Natural killer cell (primary cell): Measurements from ENCODE around the gene FBP1. TPM values are rescaled to one million over a fixed set of nuclear protein-coding genes. Genes with fewer than 3 reads are reported as not detected.

Experiments
- ATAC-seq, 3 donors: fragments of 150-1000 bp in 2 of 3; fragments of 200-7000 bp in 1 of 3; cut with Tn5 transposase; 1 replicate in 1 of 3; 2 replicates in 2 of 3; pipeline ENCODE4 v1.10.0; 2021; ENCODE audit warnings: mild to moderate bottlenecking in 2 of 3, moderate library complexity in 2 of 3
- DNase-seq, 2 donors: peaks; one replicate each; pipeline versions ENCODE4 v3.0.0 to v3.0.0-alpha.2; 2013 to 2021; ENCODE audit warnings: mixed read lengths in 1 of 2
- H3K27ac ChIP-seq: one replicate; pipeline ENCODE4 v1.5.1; 2013; ENCODE audit warnings: mild to moderate bottlenecking, low read length
- H3K27me3 ChIP-seq: one replicate; pipeline ENCODE4 v1.6.1; 2013; ENCODE audit warnings: low read length; ENCODE audit not compliant: control insufficient read depth, insufficient read depth
- H3K36me3 ChIP-seq: one replicate; pipeline ENCODE4 v1.6.1; 2013; ENCODE audit warnings: low read length; ENCODE audit not compliant: control insufficient read depth, insufficient read depth
- H3K4me1 ChIP-seq: one replicate; pipeline ENCODE4 v1.6.1; 2013; ENCODE audit warnings: low read length; ENCODE audit not compliant: control insufficient read depth, insufficient read depth
- H3K4me3 ChIP-seq: one replicate; pipeline ENCODE4 v1.5.1; 2013; ENCODE audit warnings: low read length
- H3K9me3 ChIP-seq: one replicate; pipeline ENCODE4 v1.6.1; 2013; ENCODE audit warnings: low read length; ENCODE audit not compliant: control insufficient read depth, insufficient read depth
- H3K27ac Mint-ChIP-seq, 2 donors: one replicate each; pipeline ENCODE4 v1.8.0; 2022; ENCODE audit warnings: mild to moderate bottlenecking in 2 of 2, mixed read lengths in 2 of 2, moderate library complexity in 1 of 2
- H3K27me3 Mint-ChIP-seq, 2 donors: one replicate each; pipeline ENCODE4 v1.8.0; 2022; ENCODE audit warnings: low read depth in 2 of 2, mixed read lengths in 2 of 2
- H3K36me3 Mint-ChIP-seq: one replicate; pipeline ENCODE4 v1.8.0; 2022; ENCODE audit warnings: mixed read lengths
- H3K4me1 Mint-ChIP-seq, 2 donors: one replicate each; pipeline ENCODE4 v1.8.0; 2022; ENCODE audit warnings: mixed read lengths in 2 of 2
- H3K4me3 Mint-ChIP-seq: one replicate; pipeline ENCODE4 v1.8.0; 2022; ENCODE audit warnings: mild to moderate bottlenecking, moderate library complexity, mixed read lengths
- H3K9me3 Mint-ChIP-seq, 2 donors: one replicate each; pipeline ENCODE4 v1.8.0; 2022; ENCODE audit warnings: mixed read lengths in 2 of 2
- WGBS: methylation state at CpG from one replicate; pipeline ENCODE4 v1.1.7; 2013; ENCODE audit warnings: missing lambda C conversion rate; ENCODE audit not compliant: insufficient coverage; 5-methylcytosine and 5-hydroxymethylcytosine counted together
- intact Hi-C: fragments of 100-400 bp; cut with micrococcal nuclease; formaldehyde crosslinking; loops from one replicate; pipeline ENCODE4 v1.14.2; 2022
- total RNA-seq, 4 donors: library from RNA; stranded (reverse); fragments of 120-200 nt in 1 of 4; gene quantifications; one replicate each; pipeline versions ENCODE4 v1.2.3 to v1.2.4, GENCODE V29; 2013 to 2022
- TF ChIP-seq, protein P1 (sequence below): fragments of 200-600 bp; IDR thresholded peaks from one replicate; pipeline ENCODE4 v1.8.0; 2022; ENCODE audit warnings: antibody characterized with exemption

Gene FBP1
- total RNA-seq, 3 donors from 2014 or later (not counting 1 experiment from before 2014, with no cell fraction given): 14.0 to 17.0 (median 15.5) TPM

DNA sequence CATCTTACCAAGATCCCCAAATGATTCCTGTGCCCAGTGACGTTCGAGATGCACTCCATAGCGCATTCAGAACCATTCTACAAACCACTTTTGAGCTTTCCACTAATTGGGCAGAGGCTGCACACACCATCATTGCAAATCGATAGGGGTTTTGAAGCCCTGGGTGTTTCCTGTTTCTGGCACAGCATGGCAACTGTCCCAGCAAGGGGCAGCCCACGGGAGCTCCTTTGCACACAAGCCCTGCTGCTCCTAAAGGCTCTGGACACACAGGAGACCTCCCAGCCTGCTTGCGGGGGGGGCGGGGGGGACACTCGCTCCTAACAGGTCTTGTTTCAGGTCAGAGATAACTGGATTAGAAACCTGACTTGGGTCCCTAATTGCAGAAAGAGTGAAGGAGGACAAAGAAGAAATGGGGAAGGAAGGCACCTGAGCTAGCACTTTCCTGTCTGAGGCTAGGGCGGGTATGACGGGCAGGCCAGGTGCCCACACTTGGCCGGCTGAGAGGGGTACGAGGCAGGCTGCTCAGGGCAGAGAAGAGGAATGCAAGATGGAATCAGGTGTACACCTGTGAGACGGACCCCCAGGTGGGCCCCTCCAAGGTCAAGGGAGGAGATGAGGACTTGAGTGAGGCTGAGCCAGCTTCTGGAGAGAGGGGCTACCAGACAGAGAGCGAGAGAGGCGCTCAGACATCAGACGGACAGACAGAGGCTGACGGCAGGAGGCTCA lies 820 bp downstream of the FBP1 start:
- H3K4me3 ChIP-seq: peak overlapping the region; percentile 52
- Mint-ChIP-seq H3K4me1 (peaks cover 25 to 30% of the 10 kb centered on the region in 2 donors), H3K4me3 (peak overlapping the region; percentile 91), H3K27ac (peak overlapping the region; percentile 55 to 93), H3K27me3 (no peaks in the 10 kb centered on the region), H3K9me3 (no peaks in the 10 kb centered on the region), H3K36me3 (no peaks in the 10 kb centered on the region)
- no peaks in the 10 kb centered on the region for H3K9me3 ChIP-seq
- intact Hi-C loops: no loop called here
- H3K27ac ChIP-seq: peak overlapping the region; percentile 40
- ATAC-seq (no peak), DNase-seq (no peak)
- TF ChIP-seq, protein P1, sequence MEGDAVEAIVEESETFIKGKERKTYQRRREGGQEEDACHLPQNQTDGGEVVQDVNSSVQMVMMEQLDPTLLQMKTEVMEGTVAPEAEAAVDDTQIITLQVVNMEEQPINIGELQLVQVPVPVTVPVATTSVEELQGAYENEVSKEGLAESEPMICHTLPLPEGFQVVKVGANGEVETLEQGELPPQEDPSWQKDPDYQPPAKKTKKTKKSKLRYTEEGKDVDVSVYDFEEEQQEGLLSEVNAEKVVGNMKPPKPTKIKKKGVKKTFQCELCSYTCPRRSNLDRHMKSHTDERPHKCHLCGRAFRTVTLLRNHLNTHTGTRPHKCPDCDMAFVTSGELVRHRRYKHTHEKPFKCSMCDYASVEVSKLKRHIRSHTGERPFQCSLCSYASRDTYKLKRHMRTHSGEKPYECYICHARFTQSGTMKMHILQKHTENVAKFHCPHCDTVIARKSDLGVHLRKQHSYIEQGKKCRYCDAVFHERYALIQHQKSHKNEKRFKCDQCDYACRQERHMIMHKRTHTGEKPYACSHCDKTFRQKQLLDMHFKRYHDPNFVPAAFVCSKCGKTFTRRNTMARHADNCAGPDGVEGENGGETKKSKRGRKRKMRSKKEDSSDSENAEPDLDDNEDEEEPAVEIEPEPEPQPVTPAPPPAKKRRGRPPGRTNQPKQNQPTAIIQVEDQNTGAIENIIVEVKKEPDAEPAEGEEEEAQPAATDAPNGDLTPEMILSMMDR: no peak
- peaks cover 21% of the 10 kb centered on the region for H3K4me1 ChIP-seq
- 55% methylated on average over 17 of the region's 17 CpGs for WGBS
- no peaks in the 10 kb centered on the region for H3K27me3 ChIP-seq
- no peaks in the 10 kb centered on the region for H3K36me3 ChIP-seq

DNA sequence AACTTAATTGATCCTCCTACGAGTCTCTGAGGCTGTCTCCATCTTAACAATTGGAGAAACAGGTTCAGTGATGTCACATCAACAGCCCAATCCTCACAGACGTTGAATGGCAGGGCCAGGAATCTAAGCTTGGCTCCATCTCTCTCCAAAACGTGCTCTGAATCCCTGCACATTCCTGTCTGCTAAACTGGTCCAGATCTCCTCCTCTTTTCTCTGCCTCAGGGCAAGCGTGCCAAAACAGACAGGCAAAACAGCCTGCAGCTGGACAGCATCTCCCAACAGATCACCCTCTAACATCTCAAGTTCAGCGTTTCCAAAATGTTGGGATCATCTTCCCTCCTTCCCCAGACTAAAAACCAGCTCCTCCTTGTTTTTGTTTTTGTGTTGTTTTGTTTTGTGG lies 6.6 kb downstream of the FBP1 start:
- no peak overlapping the region for H3K4me3 Mint-ChIP-seq
- no peaks in the 10 kb centered on the region for H3K36me3 ChIP-seq
- no peak for DNase-seq
- no peak overlapping the region for H3K27ac Mint-ChIP-seq
- 82% methylated on average over 4 of the region's 5 CpGs for WGBS
- H3K4me3 ChIP-seq: no peak overlapping the region
- no peaks in the 10 kb centered on the region for H3K27me3 ChIP-seq
- no peak for ATAC-seq
- no peaks in the 10 kb centered on the region for H3K36me3 Mint-ChIP-seq
- H3K4me1 Mint-ChIP-seq: no peaks in the 10 kb centered on the region
- H3K9me3 ChIP-seq: no peaks in the 10 kb centered on the region
- H3K4me1 ChIP-seq: no peaks in the 10 kb centered on the region
- H3K27ac ChIP-seq: no peak overlapping the region
- H3K27me3 Mint-ChIP-seq: no peaks in the 10 kb centered on the region
- intact Hi-C loops: no loop called here
- no peaks in the 10 kb centered on the region for H3K9me3 Mint-ChIP-seq
- TF ChIP-seq, protein P1: no peak

DNA sequence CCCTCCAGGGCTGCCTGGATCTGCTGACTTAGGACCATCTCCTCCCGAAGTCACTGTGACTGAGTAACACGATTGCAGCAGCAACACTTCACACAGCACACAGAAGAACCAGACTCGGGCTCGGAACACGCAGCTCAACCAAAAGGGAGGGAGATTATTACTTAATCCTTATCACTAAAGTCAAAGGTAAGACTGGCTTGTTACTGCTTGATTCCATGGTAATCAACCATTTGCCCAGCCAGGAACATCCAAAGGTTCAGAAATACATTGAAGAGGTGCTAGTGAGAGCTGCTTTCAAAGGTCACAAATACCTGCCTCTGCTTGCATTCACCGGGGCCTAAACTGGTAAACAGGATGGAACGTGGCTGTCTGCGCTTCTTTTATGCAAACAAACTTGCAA lies 7.7 kb downstream of the FBP1 start:
- DNase-seq (no peak), ATAC-seq (no peak)
- no peaks in the 10 kb centered on the region for H3K27me3 Mint-ChIP-seq
- H3K4me3 Mint-ChIP-seq: no peak overlapping the region
- TF ChIP-seq, protein P1: no peak
- H3K27ac Mint-ChIP-seq: no peak overlapping the region
- H3K36me3 Mint-ChIP-seq: no peaks in the 10 kb centered on the region
- intact Hi-C loops: no loop called here
- no peaks in the 10 kb centered on the region for H3K4me1 ChIP-seq
- no peaks in the 10 kb centered on the region for H3K36me3 ChIP-seq
- no peaks in the 10 kb centered on the region for H3K4me1 Mint-ChIP-seq
- H3K9me3 ChIP-seq: no peaks in the 10 kb centered on the region
- 95% methylated on average over 8 of the region's 8 CpGs for WGBS
- H3K27ac ChIP-seq: no peak overlapping the region
- no peaks in the 10 kb centered on the region for H3K27me3 ChIP-seq
- H3K9me3 Mint-ChIP-seq: no peaks in the 10 kb centered on the region
- H3K4me3 ChIP-seq: no peak overlapping the region

DNA sequence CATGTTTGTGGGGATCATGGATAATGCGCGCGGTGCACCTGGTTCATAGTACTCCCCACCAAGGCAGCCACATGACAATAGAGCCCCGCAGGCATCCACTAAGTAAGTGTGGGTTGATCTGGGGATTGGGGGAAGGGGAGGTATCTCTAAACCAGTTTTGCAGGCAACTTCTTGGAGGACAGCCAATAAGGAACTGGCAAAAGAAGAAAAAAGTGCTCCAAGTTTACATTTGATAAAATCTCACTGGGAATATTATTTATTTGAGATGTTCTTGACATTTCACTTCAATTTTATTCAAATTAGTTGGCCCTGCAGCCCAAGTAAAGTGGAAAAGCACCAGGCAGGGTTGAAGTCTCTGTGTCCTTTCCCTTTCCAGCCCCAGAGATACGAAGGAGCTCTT lies 8.5 kb downstream of the FBP1 start:
- intact Hi-C loops: no loop called here
- ATAC-seq: no peak
- H3K27me3 Mint-ChIP-seq: no peaks in the 10 kb centered on the region

More for the DNA sequence above, 8.5 kb downstream of the FBP1 start:
- no peaks in the 10 kb centered on the region for H3K9me3 ChIP-seq
- Mint-ChIP-seq H3K4me3 (no peak overlapping the region), H3K4me1 (no peaks in the 10 kb centered on the region), H3K27ac (no peak overlapping the region), H3K36me3 (no peaks in the 10 kb centered on the region), H3K9me3 (no peaks in the 10 kb centered on the region)
- WGBS: 73% methylated on average over 5 of the region's 5 CpGs
- H3K27ac ChIP-seq: no peak overlapping the region
- no peak for DNase-seq
- H3K36me3 ChIP-seq: no peaks in the 10 kb centered on the region
- no peaks in the 10 kb centered on the region for H3K27me3 ChIP-seq
- TF ChIP-seq, protein P1: no peak
- H3K4me1 ChIP-seq: no peaks in the 10 kb centered on the region
- H3K4me3 ChIP-seq: no peak overlapping the region
